Esophagus muscularis mucosa (tissue), 4 donors: ENCODE data around the gene DRD1. TPM values are rescaled to one million over a fixed set of nuclear protein-coding genes. Genes with fewer than 3 reads are reported as not detected.

Experiments
- DNase-seq: peaks from one replicate; pipeline ENCODE4 v3.0.0-alpha.2; 2017; ENCODE audit errors: extremely low spot score
- H3K27ac ChIP-seq, 4 donors: fragments of 200-600 bp; sonication (generic); replicated peaks in 1 of 4; 1 replicate in 3 of 4; 2 replicates in 1 of 4; pipeline ENCODE4 v1.5.1; 2016 to 2019; ENCODE audit warnings: mild to moderate bottlenecking in 1 of 4
- H3K27me3 ChIP-seq, 4 donors: fragments of 200-600 bp; sonication (generic); one replicate each; pipeline versions ENCODE4 v1.5.1 to v1.6.0; 2016 to 2019
- H3K36me3 ChIP-seq, 4 donors: fragments of 200-600 bp; sonication (generic); one replicate each; pipeline ENCODE4 v1.5.1; 2016 to 2019
- H3K4me1 ChIP-seq, 4 donors: fragments of 200-600 bp; sonication (generic); one replicate each; pipeline ENCODE4 v1.5.1; 2016 to 2019
- H3K4me3 ChIP-seq, 4 donors: fragments of 200-600 bp; sonication (generic); 1 replicate in 2 of 4; 2 replicates in 2 of 4; pipeline ENCODE4 v1.5.1; 2016 to 2019; ENCODE audit warnings: mild to moderate bottlenecking in 4 of 4, moderate library complexity in 1 of 4
- H3K9me3 ChIP-seq, 4 donors: fragments of 200-600 bp; sonication (generic); 1 replicate in 3 of 4; 2 replicates in 1 of 4; pipeline ENCODE4 v1.5.1; 2016 to 2019
- EP300 ChIP-seq: sonication (generic); formaldehyde crosslinking; IDR thresholded peaks from one replicate; pipeline ENCODE4 v1.6.1; 2017; ENCODE audit warnings: antibody characterized with exemption
- POLR2A ChIP-seq: fragments of 450-650 bp; IDR thresholded peaks from one replicate; pipeline ENCODE4 v1.6.1; 2017; ENCODE audit warnings: antibody characterized with exemption, moderate library complexity, mild to moderate bottlenecking, low read depth
- POLR2AphosphoS5 ChIP-seq, 2 donors: sonication (generic); formaldehyde crosslinking; IDR thresholded peaks; one replicate each; pipeline ENCODE4 v1.6.1; 2017; ENCODE audit warnings: antibody characterized with exemption in 2 of 2
- WGBS: methylation state at CpG from one replicate; pipeline ENCODE4 v1.1.5; 2018; 5-methylcytosine and 5-hydroxymethylcytosine counted together
- intact Hi-C: fragments of 100-400 bp; cut with DNase I; formaldehyde crosslinking; loops from one replicate; pipeline ENCODE4 v1.15.1; 2023
- total RNA-seq, 4 donors: library from RNA; depleted of rRNA; stranded (reverse); fragments of >200 nt; gene quantifications; one replicate each; pipeline versions ENCODE4 v1.1.0 to v1.2.1, GENCODE V29; 2016
- TF ChIP-seq, protein P1 (sequence below), 3 experiments: fragments of 200-600 bp in 2 of 3; fragments of 450-650 bp in 1 of 3; sonication (generic) in 2 of 3; IDR thresholded peaks; one replicate each; pipeline ENCODE4 v1.5.1; 2017 to 2019; ENCODE audit warnings: antibody characterized with exemption in 3 of 3, mild to moderate bottlenecking in 2 of 3, moderate library complexity in 1 of 3

Gene DRD1
- total RNA-seq, 4 donors from 2014 or later = 0.06 TPM; not detected in 2

DNA sequence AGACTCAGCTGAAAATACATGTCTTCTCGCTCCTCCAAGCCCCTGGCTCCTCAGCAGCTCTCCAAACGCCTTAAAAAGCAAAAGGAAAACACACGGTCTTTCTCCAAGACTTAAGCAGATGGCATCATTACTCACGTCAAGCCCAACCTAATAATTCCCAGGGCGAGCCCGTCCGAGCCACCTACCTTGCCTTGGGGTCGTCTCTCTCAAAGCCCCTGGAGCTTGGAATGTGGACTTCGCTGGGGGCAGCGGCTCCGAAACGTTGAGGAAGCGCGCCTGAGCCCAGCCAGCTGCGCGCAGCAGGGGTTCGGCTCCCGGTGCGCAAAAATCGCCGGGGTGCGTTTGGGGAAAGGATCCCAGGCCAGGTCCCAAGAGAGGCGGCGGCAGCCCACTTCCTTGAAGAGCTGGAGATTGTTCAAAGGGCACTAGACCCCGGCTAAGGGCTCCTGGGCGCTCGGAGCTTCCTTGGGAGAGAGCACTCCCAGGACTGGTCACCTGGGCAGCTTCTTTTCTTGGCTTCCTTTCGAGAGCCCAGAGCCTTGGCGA, 395 bp downstream of the DRD1 start:
- no peak for TF ChIP-seq POLR2A
- TF ChIP-seq POLR2AphosphoS5 (IDR thresholded peaks at IDR 0.05) = no peak
- TF ChIP-seq, protein P1, sequence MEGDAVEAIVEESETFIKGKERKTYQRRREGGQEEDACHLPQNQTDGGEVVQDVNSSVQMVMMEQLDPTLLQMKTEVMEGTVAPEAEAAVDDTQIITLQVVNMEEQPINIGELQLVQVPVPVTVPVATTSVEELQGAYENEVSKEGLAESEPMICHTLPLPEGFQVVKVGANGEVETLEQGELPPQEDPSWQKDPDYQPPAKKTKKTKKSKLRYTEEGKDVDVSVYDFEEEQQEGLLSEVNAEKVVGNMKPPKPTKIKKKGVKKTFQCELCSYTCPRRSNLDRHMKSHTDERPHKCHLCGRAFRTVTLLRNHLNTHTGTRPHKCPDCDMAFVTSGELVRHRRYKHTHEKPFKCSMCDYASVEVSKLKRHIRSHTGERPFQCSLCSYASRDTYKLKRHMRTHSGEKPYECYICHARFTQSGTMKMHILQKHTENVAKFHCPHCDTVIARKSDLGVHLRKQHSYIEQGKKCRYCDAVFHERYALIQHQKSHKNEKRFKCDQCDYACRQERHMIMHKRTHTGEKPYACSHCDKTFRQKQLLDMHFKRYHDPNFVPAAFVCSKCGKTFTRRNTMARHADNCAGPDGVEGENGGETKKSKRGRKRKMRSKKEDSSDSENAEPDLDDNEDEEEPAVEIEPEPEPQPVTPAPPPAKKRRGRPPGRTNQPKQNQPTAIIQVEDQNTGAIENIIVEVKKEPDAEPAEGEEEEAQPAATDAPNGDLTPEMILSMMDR (IDR thresholded peaks at IDR 0.05) = no peak
- no peak for TF ChIP-seq EP300
- Histone ChIP-seq H3K4me1 (peaks cover 13 to 20% (median 18%) of the 10 kb centered on the region in 4 donors), H3K27me3 (peaks cover 0 to 68% (median 18%) of the 10 kb centered on the region in 4 donors), H3K27ac (no peak overlapping the region), H3K36me3 (no peaks in the 10 kb centered on the region), H3K4me3 (peak overlapping the region; percentile 29 to 55 (median 34)), H3K9me3 (no peaks in the 10 kb centered on the region)
- intact Hi-C loops = loop anchor here (2.0 kb wide), 1 partner anchor 493 kb away; no protein-coding TSS in a partner anchor
- DNase-seq = peak; percentile 42
- 5% methylated on average over 14 of the region's 29 CpGs for WGBS

DNA sequence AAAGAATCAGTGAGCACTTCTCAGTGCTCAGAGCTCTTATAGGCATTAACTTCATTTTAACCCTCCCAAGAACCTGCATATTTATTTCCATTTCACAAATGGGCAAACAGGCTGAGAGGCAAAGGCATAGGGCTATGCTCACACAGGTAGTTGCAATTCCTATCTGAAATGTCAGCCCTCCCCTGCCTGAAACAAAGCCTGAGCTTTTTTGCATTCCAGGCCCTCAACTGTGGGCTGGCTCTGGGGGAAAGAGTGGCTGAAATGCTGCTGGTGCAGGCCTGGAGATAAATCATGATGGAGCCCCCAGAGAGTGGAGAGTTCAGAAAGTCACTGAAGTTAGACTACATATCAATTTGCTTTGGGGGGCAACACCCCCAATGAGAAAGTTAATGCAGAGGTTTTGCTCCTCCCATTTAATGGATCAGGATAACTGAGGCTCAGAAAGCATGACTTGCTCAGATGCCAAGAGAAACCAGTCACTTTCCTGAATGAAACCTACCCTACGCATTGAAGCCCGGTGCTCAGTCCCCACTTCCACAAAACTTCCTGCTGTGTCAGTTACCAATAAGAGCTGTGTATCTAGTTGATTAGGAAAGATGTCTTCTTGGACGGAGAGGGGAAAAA, 5.6 kb downstream of the DRD1 start:
- H3K27ac ChIP-seq = no peak overlapping the region
- WGBS = 82% methylated on average over 3 of the region's 3 CpGs
- H3K4me1 ChIP-seq = peaks cover 0 to 1% (median under 1%) of the 10 kb centered on the region in 4 donors
- DNase-seq = no peak
- peaks cover 0 to 41% (median 2%) of the 10 kb centered on the region in 4 donors for H3K27me3 ChIP-seq
- intact Hi-C loops = no loop called here
- H3K36me3 ChIP-seq = no peaks in the 10 kb centered on the region
- no peaks in the 10 kb centered on the region for H3K9me3 ChIP-seq
- TF ChIP-seq POLR2AphosphoS5 (IDR thresholded peaks at IDR 0.05) (no peak), POLR2A (no peak), EP300 (no peak)
- TF ChIP-seq, protein P1 (IDR thresholded peaks at IDR 0.05) = no peak
- no peak overlapping the region for H3K4me3 ChIP-seq

GRCh38 chr5:175436359-175436758, 7.6 kb downstream of the DRD1 start:
- Histone ChIP-seq H3K9me3 (no peaks in the 10 kb centered on the region), H3K4me1 (no peaks in the 10 kb centered on the region), H3K4me3 (no peak overlapping the region), H3K27me3 (peaks cover 0 to 22% (median 0%) of the 10 kb centered on the region in 4 donors), H3K36me3 (no peaks in the 10 kb centered on the region), H3K27ac (no peak overlapping the region)
- TF ChIP-seq EP300 (no peak), POLR2AphosphoS5 (IDR thresholded peaks at IDR 0.05) (no peak), POLR2A (no peak)
- TF ChIP-seq, protein P1 (IDR thresholded peaks at IDR 0.05) = no peak
- no peak for DNase-seq
- WGBS = 60% methylated on average over 8 of the region's 8 CpGs
- intact Hi-C loops = no loop called here

- H3K27ac ChIP-seq = no peak overlapping the region
- intact Hi-C loops = no loop called here
- no peak for TF ChIP-seq POLR2AphosphoS5 (IDR thresholded peaks at IDR 0.05)
- no peak for TF ChIP-seq EP300
- TF ChIP-seq, protein P1 (IDR thresholded peaks at IDR 0.05) = no peak
- no peak overlapping the region for H3K4me3 ChIP-seq
- no peaks in the 10 kb centered on the region for H3K4me1 ChIP-seq
- H3K27me3 ChIP-seq = peaks cover 0 to 22% (median 0%) of the 10 kb centered on the region in 4 donors
- no peaks in the 10 kb centered on the region for H3K36me3 ChIP-seq
- H3K9me3 ChIP-seq = no peaks in the 10 kb centered on the region
- 56% methylated on average over 6 of the region's 6 CpGs for WGBS
- no peak for DNase-seq
Measured at GRCh38 chr5:175434800-175435199, 9.2 kb downstream of the DRD1 start.
